SU-DHL-6 (cell line): ENCODE results near the gene MYO1D.

Source experiments
- H2AFZ ChIP-seq: fragments of 200-600 bp; sonication (generic); 2 replicates; pipeline ENCODE4 v1.6.1; 2014; ENCODE audit warnings: low read depth, mild to moderate bottlenecking, moderate library complexity, mixed read lengths, antibody characterized with exemption, low read length; ENCODE audit not compliant: severe bottlenecking
- H3F3A ChIP-seq: fragments of 200-600 bp; shearing (Covaris generic); 2 replicates; pipeline ENCODE4 v1.6.0; 2016; ENCODE audit warnings: antibody characterized with exemption, mild to moderate bottlenecking; ENCODE audit not compliant: insufficient read depth
- H3K27ac ChIP-seq: fragments of 200-600 bp; sonication (generic); 2 replicates; pipeline ENCODE4 v1.5.1; 2016; ENCODE audit warnings: low read depth, mild to moderate bottlenecking, low read length, moderate library complexity, mixed read lengths
- H3K27me3 ChIP-seq: fragments of 200-600 bp; sonication (generic), shearing (Covaris generic); 2 replicates; pipeline ENCODE4 v1.6.0; 2014; ENCODE audit warnings: mild to moderate bottlenecking, low read length
- H3K36me3 ChIP-seq: fragments of 200-600 bp; sonication (generic); 2 replicates; pipeline ENCODE4 v1.6.1; 2014; ENCODE audit warnings: mild to moderate bottlenecking, low read length, mixed read lengths
- H3K4me2 ChIP-seq: fragments of 300-600, 200-600 bp; shearing (Covaris generic), sonication (generic); 2 replicates; pipeline ENCODE4 v1.6.0; 2014; ENCODE audit warnings: low read length, low read depth, mild to moderate bottlenecking; ENCODE audit not compliant: poor library complexity, severe bottlenecking
- H3K4me3 ChIP-seq: fragments of 200-600 bp; sonication (generic); 2 replicates; pipeline ENCODE4 v1.5.1; 2014; ENCODE audit warnings: antibody characterized with exemption, low read length, mild to moderate bottlenecking, mixed read lengths; ENCODE audit not compliant: insufficient read depth, poor library complexity, severe bottlenecking
- H3K79me2 ChIP-seq: fragments of 200-600 bp; sonication (generic); 2 replicates; pipeline ENCODE4 v1.6.1; 2014; ENCODE audit warnings: mild to moderate bottlenecking, low read length, moderate library complexity; ENCODE audit not compliant: insufficient read depth
- H3K9ac ChIP-seq: fragments of 200-600 bp; sonication (generic); 2 replicates; pipeline ENCODE4 v1.7.0; 2014; ENCODE audit warnings: mild to moderate bottlenecking, low read length
- H3K9me2 ChIP-seq: fragments of 200-600 bp; sonication (generic); replicated peaks from 2 replicates; pipeline ENCODE4 v1.6.1; 2014; ENCODE audit warnings: low read length; ENCODE audit not compliant: insufficient read depth
- H3K9me3 ChIP-seq: fragments of 200-600 bp; sonication (generic); 2 replicates; pipeline ENCODE4 v1.6.1; 2014; ENCODE audit warnings: low read length, mixed read lengths; ENCODE audit not compliant: insufficient read depth
- H4K20me1 ChIP-seq: fragments of 200-600 bp; sonication (generic); 2 replicates; pipeline ENCODE4 v1.6.1; 2014; ENCODE audit warnings: low read depth, mild to moderate bottlenecking, antibody characterized with exemption, low read length, moderate library complexity, mixed read lengths
- EZH2phosphoT487 ChIP-seq: fragments of 200-600 bp; sonication (generic), shearing (Covaris generic); conservative IDR thresholded peaks from 2 replicates; pipeline ENCODE4 v1.6.1; 2018; ENCODE audit warnings: mild to moderate bottlenecking, antibody characterized with exemption, low read length, moderate library complexity, mixed read lengths
- TF ChIP-seq, protein P1 (sequence below): fragments of 200-600 bp; sonication (generic); IDR thresholded peaks from one replicate; pipeline ENCODE4 v1.5.1; 2017; ENCODE audit warnings: antibody characterized with exemption, mild to moderate bottlenecking, low read length, moderate library complexity; ENCODE audit not compliant: insufficient read depth, poor library complexity, severe bottlenecking

MYO1D gene

DNA sequence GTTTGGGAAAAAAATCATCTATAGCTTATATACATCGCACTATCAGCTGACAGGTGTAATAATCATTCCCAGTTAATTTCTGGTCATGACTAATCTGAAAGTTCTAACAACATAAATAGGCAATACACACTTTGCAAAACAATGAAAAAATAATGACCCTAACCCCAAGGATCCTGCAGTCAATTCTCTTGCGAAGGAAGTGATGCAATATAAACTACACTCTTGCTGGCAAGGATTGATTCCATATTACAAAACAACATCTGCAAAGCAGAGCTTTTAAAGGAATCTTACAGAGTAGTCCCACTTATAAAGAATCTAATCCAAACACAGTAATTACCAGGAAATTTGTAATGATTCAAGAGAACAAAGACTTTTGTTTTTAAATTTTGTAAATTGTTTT, 73.4 kb downstream of the MYO1D start:
- H3K27ac ChIP-seq = no peak overlapping the region
- H2AFZ ChIP-seq = no peak overlapping the region
- H3K9me3 ChIP-seq = no peaks in the 10 kb centered on the region
- no peak overlapping the region for H3K4me3 ChIP-seq
- no peaks in the 10 kb centered on the region for H3K79me2 ChIP-seq
- no peaks in the 10 kb centered on the region for H4K20me1 ChIP-seq
- H3K36me3 ChIP-seq = no peaks in the 10 kb centered on the region
- H3K9ac ChIP-seq = no peak overlapping the region
- H3K4me2 ChIP-seq = no peak overlapping the region
- TF ChIP-seq, protein P1, sequence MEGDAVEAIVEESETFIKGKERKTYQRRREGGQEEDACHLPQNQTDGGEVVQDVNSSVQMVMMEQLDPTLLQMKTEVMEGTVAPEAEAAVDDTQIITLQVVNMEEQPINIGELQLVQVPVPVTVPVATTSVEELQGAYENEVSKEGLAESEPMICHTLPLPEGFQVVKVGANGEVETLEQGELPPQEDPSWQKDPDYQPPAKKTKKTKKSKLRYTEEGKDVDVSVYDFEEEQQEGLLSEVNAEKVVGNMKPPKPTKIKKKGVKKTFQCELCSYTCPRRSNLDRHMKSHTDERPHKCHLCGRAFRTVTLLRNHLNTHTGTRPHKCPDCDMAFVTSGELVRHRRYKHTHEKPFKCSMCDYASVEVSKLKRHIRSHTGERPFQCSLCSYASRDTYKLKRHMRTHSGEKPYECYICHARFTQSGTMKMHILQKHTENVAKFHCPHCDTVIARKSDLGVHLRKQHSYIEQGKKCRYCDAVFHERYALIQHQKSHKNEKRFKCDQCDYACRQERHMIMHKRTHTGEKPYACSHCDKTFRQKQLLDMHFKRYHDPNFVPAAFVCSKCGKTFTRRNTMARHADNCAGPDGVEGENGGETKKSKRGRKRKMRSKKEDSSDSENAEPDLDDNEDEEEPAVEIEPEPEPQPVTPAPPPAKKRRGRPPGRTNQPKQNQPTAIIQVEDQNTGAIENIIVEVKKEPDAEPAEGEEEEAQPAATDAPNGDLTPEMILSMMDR = no peak
- TF ChIP-seq EZH2phosphoT487 = no peak
- no peaks in the 10 kb centered on the region for H3K9me2 ChIP-seq
- H3K27me3 ChIP-seq = no peaks in the 10 kb centered on the region
- H3F3A ChIP-seq = no peaks in the 10 kb centered on the region

DNA sequence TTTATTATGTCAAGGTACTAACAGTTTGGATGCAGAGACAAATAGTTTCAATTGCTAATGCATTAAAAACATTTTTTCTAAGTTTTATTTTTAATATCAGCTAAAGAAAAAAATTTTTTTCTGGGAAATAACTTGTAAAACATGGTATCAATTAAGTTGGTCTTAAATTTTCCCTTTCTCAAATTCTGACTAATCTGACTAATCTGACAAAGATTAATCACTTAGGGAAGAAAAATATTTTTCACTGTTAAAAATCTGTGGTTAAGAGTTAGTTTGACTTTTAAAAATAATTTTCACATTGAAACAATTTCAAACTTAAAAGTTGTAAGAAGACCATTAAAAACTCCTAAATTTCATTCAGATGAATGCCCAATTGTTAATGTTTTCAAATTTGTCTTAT, 74.6 kb downstream of the MYO1D start:
- H3K9me2 ChIP-seq = no peaks in the 10 kb centered on the region
- no peak overlapping the region for H2AFZ ChIP-seq
- H3K27ac ChIP-seq = no peak overlapping the region
- no peak overlapping the region for H3K4me3 ChIP-seq
- no peaks in the 10 kb centered on the region for H3K36me3 ChIP-seq
- H4K20me1 ChIP-seq = no peaks in the 10 kb centered on the region
- H3K4me2 ChIP-seq = no peak overlapping the region
- no peaks in the 10 kb centered on the region for H3F3A ChIP-seq
- no peaks in the 10 kb centered on the region for H3K79me2 ChIP-seq
- no peaks in the 10 kb centered on the region for H3K9me3 ChIP-seq
- no peak overlapping the region for H3K9ac ChIP-seq
- no peak for TF ChIP-seq EZH2phosphoT487
- TF ChIP-seq, protein P1 = no peak
- no peaks in the 10 kb centered on the region for H3K27me3 ChIP-seq

GRCh38 chr17:32801641-32802040, 75.3 kb downstream of the MYO1D start:
- no peak for TF ChIP-seq EZH2phosphoT487
- TF ChIP-seq, protein P1 = no peak
- H3K9me3 ChIP-seq = no peaks in the 10 kb centered on the region
- no peaks in the 10 kb centered on the region for H4K20me1 ChIP-seq
- H3K27ac ChIP-seq = no peak overlapping the region
- no peaks in the 10 kb centered on the region for H3K79me2 ChIP-seq
- no peaks in the 10 kb centered on the region for H3K9me2 ChIP-seq
- H3K4me3 ChIP-seq = no peak overlapping the region
- H3K9ac ChIP-seq = no peak overlapping the region
- H2AFZ ChIP-seq = no peak overlapping the region
- H3K36me3 ChIP-seq = no peaks in the 10 kb centered on the region
- H3K27me3 ChIP-seq = no peaks in the 10 kb centered on the region
- no peak overlapping the region for H3K4me2 ChIP-seq
- no peaks in the 10 kb centered on the region for H3F3A ChIP-seq
